Erythroblast (primary cell): ENCODE results near the gene ANO1.

ENCODE experiments used
- GATA1 ChIP-seq: IDR thresholded peaks from 2 replicates; pipeline ENCODE4 v1.6.1; 2011; ENCODE audit warnings: low read depth, mild to moderate bottlenecking, control low read depth, low read length, moderate library complexity
- POLR2A ChIP-seq: IDR thresholded peaks from 2 replicates; pipeline ENCODE4 v1.6.1; 2011; ENCODE audit warnings: mild to moderate bottlenecking, low read length

- TF ChIP-seq POLR2A: no peak
- TF ChIP-seq GATA1: no peak
Measured at GRCh38 chr11:70212227-70212811, 134.2 kb downstream of the ANO1 start.
